Activated CD8-positive, alpha-beta T cell treated with anti-CD3 and anti-CD28 coated beads for 36 hours (primary cell): ENCODE results near the gene CCNDBP1. TPM values are rescaled to one million over a fixed set of nuclear protein-coding genes. Genes with fewer than 3 reads are reported as not detected.

Experiments used
- ATAC-seq: fragments of 200-7000 bp; cut with Tn5 transposase; one replicate; pipeline ENCODE4 v1.10.0; 2021; ENCODE audit warnings: mild to moderate bottlenecking, moderate library complexity
- CTCF ChIA-PET: fragments of 350-600 bp; sonication (Branson Sonifier 250); formaldehyde crosslinking; loops from one replicate; lab custom pipeline; 2021; ENCODE audit warnings: antibody characterized with exemption; lab: Charles Lee
- POLR2A ChIA-PET: fragments of 350-600 bp; sonication (Branson Sonifier 250); formaldehyde crosslinking; loops from one replicate; lab custom pipeline; 2021; ENCODE audit warnings: antibody characterized with exemption; lab: Charles Lee
- DNase-seq: peaks from one replicate; pipeline ENCODE4 v3.0.0-alpha.2; 2020
- H3K27ac Mint-ChIP-seq: one replicate; pipeline ENCODE4 v1.8.0; 2021; ENCODE audit warnings: mild to moderate bottlenecking, mixed read lengths
- H3K27me3 Mint-ChIP-seq: one replicate; pipeline ENCODE4 v1.8.0; 2021; ENCODE audit warnings: mixed read lengths
- H3K36me3 Mint-ChIP-seq: one replicate; pipeline ENCODE4 v1.8.0; 2021; ENCODE audit warnings: low read depth, mixed read lengths
- H3K4me1 Mint-ChIP-seq: one replicate; pipeline ENCODE4 v1.8.0; 2021; ENCODE audit warnings: low read depth, mixed read lengths
- H3K4me3 Mint-ChIP-seq: one replicate; pipeline ENCODE4 v1.8.0; 2021; ENCODE audit warnings: mild to moderate bottlenecking, moderate library complexity, mixed read lengths
- H3K9me3 Mint-ChIP-seq: one replicate; pipeline ENCODE4 v1.8.0; 2021; ENCODE audit warnings: mixed read lengths
- intact Hi-C: fragments of 100-400 bp; cut with micrococcal nuclease; formaldehyde crosslinking; loops from one replicate; pipeline ENCODE4 v1.10.0; 2022
- total RNA-seq, 2 experiments: library from RNA; stranded (reverse); gene quantifications; one replicate each; pipeline ENCODE4 v1.2.3, GENCODE V29; 2021
- TF ChIP-seq, protein P1 (sequence below): fragments of 200-600 bp; IDR thresholded peaks from one replicate; pipeline ENCODE4 v1.8.0; 2022; ENCODE audit warnings: antibody characterized with exemption, mild to moderate bottlenecking

Gene CCNDBP1
- total RNA-seq, 2 experiments from 2014 or later = 49.2 to 54.1 TPM

GRCh38 chr15:43184407-43185124, 637 bp upstream of the CCNDBP1 start:
- intact Hi-C loops = no loop called here
- ChIA-PET CTCF (interaction anchor here (0.8 to 2.6 kb wide), 6 partner anchors 9 to 81 kb away, joined by 3 to 9 read pairs (median 4); no protein-coding TSS in a partner anchor), POLR2A (interaction anchor here (0.7 to 1.0 kb wide), 2 partner anchors 12 to 109 kb away, joined by 3 to 5 read pairs; no protein-coding TSS in a partner anchor)
- Mint-ChIP-seq H3K9me3 (no peaks in the 10 kb centered on the region), H3K27ac (peak overlapping the region; percentile 93), H3K4me1 (peaks cover 27% of the 10 kb centered on the region), H3K4me3 (peak overlapping the region; percentile 88), H3K36me3 (peaks cover 12% of the 10 kb centered on the region), H3K27me3 (no peaks in the 10 kb centered on the region)
- no peak for ATAC-seq
- TF ChIP-seq, protein P1, sequence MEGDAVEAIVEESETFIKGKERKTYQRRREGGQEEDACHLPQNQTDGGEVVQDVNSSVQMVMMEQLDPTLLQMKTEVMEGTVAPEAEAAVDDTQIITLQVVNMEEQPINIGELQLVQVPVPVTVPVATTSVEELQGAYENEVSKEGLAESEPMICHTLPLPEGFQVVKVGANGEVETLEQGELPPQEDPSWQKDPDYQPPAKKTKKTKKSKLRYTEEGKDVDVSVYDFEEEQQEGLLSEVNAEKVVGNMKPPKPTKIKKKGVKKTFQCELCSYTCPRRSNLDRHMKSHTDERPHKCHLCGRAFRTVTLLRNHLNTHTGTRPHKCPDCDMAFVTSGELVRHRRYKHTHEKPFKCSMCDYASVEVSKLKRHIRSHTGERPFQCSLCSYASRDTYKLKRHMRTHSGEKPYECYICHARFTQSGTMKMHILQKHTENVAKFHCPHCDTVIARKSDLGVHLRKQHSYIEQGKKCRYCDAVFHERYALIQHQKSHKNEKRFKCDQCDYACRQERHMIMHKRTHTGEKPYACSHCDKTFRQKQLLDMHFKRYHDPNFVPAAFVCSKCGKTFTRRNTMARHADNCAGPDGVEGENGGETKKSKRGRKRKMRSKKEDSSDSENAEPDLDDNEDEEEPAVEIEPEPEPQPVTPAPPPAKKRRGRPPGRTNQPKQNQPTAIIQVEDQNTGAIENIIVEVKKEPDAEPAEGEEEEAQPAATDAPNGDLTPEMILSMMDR = no peak
- DNase-seq = no peak

DNA sequence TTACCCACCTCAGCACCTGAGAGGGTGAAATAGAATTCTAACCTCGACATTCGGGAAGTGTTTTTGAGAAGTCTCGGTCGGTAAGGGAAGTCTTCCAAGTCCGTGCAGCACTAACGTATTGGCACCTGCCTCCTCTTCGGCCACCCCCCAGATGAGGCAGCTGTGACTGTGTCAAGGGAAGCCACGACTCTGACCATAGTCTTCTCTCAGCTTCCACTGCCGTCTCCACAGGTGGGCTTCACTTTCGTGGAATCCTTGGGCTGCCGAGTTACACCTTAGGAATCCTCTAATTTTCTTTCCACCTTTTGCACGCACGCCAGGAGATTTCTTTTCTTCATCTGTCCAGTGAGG, 775 bp downstream of the CCNDBP1 start:
- Mint-ChIP-seq H3K36me3 (peaks cover 13% of the 10 kb centered on the region), H3K27me3 (no peaks in the 10 kb centered on the region), H3K9me3 (no peaks in the 10 kb centered on the region), H3K4me1 (peaks cover 28% of the 10 kb centered on the region), H3K27ac (peak overlapping the region; percentile 93), H3K4me3 (peak overlapping the region; percentile 88)
- ChIA-PET CTCF (interaction anchor here (0.7 to 1.8 kb wide), 9 partner anchors 9 to 190 kb away, joined by 3 to 10 read pairs (median 4); no protein-coding TSS in a partner anchor), POLR2A (interaction anchor here (1.0 to 1.3 kb wide), 2 partner anchors 11 to 63 kb away, joined by 3 to 4 read pairs; no protein-coding TSS in a partner anchor)
- TF ChIP-seq, protein P1 = peak; percentile 7
- intact Hi-C loops = no loop called here
- DNase-seq (no peak), ATAC-seq (peak; percentile 13)

DNA sequence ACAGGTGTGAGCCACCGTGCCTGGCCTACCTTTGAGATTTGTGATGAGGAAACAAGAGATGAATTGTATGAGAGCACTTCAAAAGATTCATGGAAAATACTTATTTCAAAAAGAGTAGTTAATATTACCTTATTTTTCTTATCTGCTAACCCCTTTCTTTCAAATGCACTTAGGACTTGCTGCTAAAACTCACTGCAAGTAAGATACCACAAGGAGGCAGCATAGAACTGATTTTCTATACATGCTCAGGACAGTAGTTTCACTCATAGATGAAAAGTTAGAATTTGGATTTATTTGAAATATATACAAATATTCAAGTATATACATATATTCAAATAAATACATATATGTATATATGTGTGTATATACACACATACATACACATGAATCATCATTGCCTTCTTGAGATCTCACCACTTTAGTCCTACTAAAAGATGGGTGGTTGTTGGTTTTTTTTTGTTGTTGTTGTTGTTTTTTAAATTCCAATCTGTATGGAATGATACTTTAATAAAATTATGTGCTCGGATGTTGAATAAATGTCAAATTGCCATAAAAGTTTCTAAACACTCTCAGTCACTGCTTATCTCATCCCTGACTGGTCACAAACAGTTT, 2.4 kb downstream of the CCNDBP1 start:
- ChIA-PET CTCF (no interaction called here), POLR2A (no interaction called here)
- Mint-ChIP-seq H3K4me1 (peaks cover 28% of the 10 kb centered on the region), H3K9me3 (no peaks in the 10 kb centered on the region), H3K27me3 (no peaks in the 10 kb centered on the region), H3K36me3 (peaks cover 20% of the 10 kb centered on the region), H3K4me3 (peak overlapping the region; percentile 24), H3K27ac (no peak overlapping the region)
- intact Hi-C loops = no loop called here
- TF ChIP-seq, protein P1 = peak; percentile 64
- no peak for DNase-seq
- ATAC-seq = no peak

- TF ChIP-seq, protein P1 = no peak
- CTCF ChIA-PET = interaction anchor here (1.4 kb wide), 1 partner anchor 36 kb away, joined by 4 read pairs; no protein-coding TSS in a partner anchor
- DNase-seq (no peak), ATAC-seq (no peak)
- Mint-ChIP-seq H3K4me3 (no peak overlapping the region), H3K27me3 (no peaks in the 10 kb centered on the region), H3K4me1 (peaks cover 28% of the 10 kb centered on the region), H3K9me3 (no peaks in the 10 kb centered on the region), H3K27ac (no peak overlapping the region), H3K36me3 (peaks cover 24% of the 10 kb centered on the region)
- intact Hi-C loops = no loop called here
- POLR2A ChIA-PET = no interaction called here
Observed at GRCh38 chr15:43189296-43189695, 4.1 kb downstream of the CCNDBP1 start.

DNA sequence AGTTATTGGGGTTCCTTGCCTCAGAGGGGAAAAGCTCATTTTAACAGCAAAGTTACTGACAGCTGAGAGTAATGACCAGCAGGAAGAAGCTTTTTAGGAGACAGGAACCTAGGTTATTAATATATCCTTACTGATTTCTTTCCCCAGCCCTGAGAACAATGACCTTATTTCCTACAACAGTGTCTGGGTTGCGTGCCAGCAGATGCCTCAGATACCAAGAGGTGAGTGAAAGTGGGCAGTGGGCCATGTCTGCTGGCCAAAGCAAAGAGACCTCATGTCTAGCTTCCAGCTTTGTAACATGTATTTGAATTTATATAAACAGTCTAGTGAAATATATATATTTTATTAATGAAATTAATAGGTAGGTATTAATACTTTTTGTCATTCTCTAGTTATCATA, 5.0 kb downstream of the CCNDBP1 start:
- peaks cover 24% of the 10 kb centered on the region for H3K36me3 Mint-ChIP-seq
- CTCF ChIA-PET = interaction anchor here (1.4 to 4.0 kb wide), 3 partner anchors 14 to 96 kb away, joined by 4 to 29 read pairs (median 4); no protein-coding TSS in a partner anchor

More for the DNA sequence above, 5.0 kb downstream of the CCNDBP1 start:
- POLR2A ChIA-PET = interaction anchor here (1.1 kb wide), 1 partner anchor 14 kb away, joined by 3 read pairs; no protein-coding TSS in a partner anchor
- H3K27me3 Mint-ChIP-seq = no peaks in the 10 kb centered on the region
- no peak overlapping the region for H3K4me3 Mint-ChIP-seq
- peaks cover 25% of the 10 kb centered on the region for H3K4me1 Mint-ChIP-seq
- H3K9me3 Mint-ChIP-seq = no peaks in the 10 kb centered on the region
- TF ChIP-seq, protein P1 = no peak
- no peak for DNase-seq
- ATAC-seq = no peak
- intact Hi-C loops = no loop called here
- H3K27ac Mint-ChIP-seq = no peak overlapping the region
